ENCODE results near the gene GEMIN8.

GEMIN8 gene, protein sequence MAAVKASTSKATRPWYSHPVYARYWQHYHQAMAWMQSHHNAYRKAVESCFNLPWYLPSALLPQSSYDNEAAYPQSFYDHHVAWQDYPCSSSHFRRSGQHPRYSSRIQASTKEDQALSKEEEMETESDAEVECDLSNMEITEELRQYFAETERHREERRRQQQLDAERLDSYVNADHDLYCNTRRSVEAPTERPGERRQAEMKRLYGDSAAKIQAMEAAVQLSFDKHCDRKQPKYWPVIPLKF

DNA sequence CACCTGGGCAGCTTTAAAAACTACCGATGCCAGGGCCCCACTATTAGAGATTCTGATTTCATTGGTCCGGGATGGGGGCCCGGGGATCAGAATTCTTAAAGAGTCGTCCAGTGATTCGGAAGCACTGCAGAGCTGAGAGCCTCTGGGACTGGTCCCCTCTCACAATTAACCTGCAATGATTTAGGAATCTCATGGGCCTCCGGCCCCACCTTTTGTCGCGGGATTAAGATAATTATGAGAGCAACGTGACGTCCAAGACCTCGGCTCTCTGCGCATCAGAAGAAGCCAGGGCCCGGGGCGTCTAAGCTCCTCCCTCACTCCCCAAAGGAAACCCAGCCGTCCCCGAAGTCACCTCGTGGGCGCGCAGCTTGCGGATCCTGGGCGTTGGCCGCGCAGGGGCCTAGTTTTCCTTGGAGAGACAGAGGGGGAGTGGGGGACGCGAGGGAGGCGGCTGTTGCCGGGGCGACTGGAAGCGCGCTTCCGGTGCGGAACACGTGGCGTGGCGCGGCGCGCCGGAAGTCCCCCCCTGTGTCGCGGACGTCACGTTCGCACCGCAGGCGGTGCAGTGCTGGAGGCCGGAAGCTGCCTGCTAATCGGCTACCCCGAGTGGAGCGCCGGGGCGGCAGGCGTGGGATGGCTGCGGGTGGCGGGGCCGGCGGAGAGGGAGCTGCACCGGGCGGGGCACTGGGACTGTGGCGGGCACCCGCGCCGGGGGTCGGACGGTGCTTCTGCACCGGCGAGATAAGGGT, at the start of gene GEMIN8:
Gene GEMIN8 (minus strand): TSS at position 468 of the 749 bp plus-strand sequence. CDS start 8,414 bp downstream, outside the sequence.
- peak; percentile 40 for DNase-seq (ENCODE audit: low read depth)

DNA sequence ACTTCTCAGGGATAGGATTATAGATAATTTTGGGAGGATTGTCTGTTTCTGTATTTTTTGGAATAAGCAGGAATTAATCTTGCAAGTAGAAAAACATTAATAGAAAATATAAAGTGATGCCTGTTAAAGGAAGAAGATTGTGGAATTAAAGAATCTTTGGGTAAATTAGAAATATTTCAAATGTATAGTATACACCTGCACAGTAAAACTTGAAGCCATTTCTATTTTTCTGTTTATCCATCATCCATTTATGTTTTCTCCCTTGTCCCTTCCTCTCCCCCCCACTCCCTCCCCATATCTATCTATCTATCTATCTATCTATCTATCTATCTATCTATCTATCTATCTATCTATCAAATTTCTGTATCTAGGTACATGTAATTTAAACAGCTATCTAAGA, 46.9 kb upstream of the GEMIN8 start:
- no peak for DNase-seq (ENCODE audit: low read depth)

DNA sequence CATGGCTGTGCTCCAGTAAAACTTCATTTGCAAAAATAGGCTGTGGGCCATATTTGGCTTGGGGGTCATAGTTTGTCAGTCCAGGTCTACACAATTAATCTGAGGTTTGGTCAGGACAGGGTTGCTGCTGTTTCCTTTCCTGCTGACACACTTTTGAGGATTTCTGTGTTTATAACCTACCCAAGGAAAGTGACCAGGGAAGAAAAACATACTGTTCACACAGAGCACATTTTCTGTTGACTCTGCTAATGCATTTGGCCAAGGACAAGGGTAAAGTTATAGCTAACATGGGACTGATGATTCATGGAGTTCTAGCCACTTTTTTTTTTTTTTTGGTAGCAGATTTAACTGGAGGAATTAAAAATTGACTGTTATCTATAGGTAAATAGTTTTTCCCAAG, 43.9 kb upstream of the GEMIN8 start:
- DNase-seq (ENCODE audit: low read depth): no peak

DNA sequence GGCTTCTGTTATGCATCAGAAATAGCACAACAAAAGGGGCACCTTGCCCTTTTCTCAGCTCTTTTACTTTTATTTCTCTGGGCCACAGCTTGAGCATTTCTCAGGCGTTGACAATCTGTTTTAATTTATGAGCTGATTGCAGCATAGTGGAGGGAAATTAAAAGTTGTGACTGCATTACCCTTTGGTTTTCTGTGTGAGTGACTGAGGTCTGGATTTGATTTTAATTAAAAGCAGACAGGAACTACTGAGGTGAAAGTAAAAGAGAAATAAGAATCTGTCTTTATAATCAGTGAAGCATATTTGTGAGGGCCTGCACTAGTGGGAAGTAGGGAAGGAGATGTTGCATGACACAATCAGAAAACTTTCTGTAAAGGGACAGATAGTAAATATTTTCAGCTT, 43.4 kb upstream of the GEMIN8 start:
- DNase-seq (ENCODE audit: low read depth): no peak

DNA sequence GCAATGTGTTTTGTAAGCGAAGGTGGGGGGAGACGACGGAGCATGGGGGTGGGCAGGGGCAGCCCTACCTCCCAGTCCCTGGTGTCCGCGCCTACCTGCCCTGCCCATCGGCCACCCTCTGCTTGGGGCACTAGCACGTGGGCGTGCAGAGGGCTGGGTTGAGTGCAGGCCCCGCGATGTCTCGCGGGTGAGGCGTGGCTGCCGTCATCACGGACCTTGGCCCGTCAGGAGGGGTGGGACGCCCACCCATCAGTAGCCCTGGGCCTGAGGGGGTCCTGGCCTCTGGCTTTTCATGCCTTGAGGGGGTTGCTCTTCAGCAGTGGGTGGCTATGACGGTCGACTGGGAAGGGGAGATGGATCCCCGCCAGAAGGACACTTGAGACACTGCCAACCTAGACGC, 36.1 kb upstream of the GEMIN8 start:
- DNase-seq (ENCODE audit: low read depth): no peak

DNA sequence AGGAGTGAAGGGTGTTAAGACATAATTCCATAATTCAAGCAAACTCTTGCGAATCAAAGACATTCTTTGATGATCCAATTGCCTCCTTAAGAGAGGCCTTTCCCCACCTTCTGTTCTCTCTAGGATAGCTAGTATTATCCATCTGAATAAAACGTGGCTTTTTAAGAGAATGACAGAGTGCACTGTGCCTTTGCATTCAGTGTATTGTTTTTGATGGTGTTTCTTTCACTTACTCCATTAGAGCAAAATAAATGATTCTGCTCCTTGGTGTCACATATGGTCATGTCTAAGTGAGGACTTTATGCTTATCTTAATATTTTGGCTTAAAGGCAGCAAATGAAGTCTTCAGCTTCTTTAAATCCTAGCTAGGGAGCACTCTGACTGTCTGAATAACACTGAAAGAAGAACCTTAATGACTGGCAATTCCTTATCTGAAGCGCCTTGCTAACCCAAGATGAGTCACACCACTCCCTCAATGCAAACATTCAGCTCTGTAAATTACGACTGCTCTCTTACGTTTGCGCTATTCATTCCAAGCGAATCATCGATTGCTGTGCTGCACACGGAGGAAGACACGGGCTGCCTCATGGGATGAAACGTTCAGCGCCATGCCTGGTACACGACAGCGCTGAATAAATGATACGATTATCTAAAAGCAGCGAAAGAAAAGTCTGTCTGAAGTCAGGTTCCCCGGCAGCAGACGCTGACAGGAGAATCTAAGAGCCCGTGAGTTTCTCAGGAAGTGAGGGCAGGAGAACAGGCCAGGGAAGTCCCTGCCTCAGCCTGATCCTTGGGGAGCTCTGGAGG, 35.1 kb upstream of the GEMIN8 start:
- no peak for DNase-seq (ENCODE audit: low read depth)

DNA sequence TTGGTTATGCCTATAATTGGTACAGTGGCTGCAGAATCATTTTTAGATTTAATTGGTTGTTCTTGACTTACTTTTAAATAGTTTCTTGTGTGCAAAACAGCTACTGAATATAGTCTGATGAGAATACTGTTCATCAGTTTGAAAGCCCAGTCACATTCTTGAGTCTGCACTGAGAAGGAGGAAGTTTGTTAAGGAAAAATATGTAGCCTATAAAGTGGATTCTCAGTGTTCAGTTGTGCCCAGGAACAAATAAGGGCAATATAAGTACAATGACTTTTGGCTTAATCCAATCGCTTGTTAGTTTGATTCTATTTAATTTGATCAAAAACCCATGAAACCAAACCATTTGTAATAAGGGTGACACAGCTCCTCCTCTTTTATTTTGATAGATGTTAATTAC, 32.8 kb upstream of the GEMIN8 start:
- DNase-seq (ENCODE audit: low read depth): no peak

DNA sequence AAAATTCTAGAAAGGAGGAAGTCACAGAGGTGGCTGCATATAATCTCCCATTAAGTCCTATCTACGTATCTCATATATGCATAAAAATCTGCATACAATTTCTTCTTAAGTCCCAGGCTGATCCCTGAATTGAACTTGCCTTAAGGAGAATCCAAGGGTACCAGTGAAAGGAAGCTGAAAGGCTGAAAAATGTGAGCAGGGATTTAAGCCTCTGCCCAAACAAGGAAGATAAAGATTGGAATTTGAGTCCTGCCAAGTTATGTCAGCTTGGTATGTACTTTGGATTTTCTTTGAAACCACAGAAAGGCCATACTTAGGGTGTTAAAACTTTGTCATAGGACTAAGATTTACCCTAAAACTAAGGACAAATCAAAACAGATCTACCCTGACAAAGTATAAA, 26.5 kb upstream of the GEMIN8 start:
- no peak for DNase-seq (ENCODE audit: low read depth)

DNA sequence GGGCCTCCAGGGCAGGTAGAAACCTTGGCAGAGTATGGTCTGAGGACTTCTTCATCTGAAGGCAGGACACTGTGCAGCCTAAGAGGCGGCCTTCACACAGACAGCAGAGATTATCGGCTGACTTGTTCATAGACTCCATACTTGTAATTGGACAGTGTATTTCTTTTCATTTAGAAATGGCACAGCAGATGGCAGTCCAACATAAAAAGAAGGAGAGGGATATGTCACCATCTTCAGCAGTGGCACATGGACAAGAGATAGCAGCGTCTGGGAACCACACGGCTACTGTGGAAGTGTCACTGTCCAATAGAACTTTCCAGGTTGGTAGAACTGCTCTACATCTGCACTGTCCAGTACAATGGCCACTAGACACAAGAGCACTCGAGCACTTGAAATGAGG, 21.7 kb upstream of the GEMIN8 start:
- no peak for DNase-seq (ENCODE audit: low read depth)

DNA sequence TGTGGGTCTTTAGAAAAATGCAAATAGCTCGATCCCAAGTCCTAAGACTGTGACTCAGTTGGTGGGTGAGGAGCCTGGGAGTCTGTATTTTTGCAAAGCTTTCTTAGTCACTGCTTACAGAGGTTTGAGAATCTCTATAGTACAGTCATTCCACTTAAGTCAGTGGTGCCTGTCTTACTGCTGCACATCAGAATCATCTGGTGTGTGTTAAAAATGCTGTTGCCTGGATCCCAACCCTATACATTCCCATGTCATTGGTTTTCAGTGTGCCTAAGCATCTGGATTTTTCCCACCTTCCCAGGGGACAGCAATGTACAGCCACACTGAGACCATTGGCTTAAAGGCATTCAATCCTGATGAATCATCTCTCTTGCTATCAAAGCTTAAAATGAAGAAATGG, 21.0 kb upstream of the GEMIN8 start:
- DNase-seq (ENCODE audit: low read depth): no peak

DNA sequence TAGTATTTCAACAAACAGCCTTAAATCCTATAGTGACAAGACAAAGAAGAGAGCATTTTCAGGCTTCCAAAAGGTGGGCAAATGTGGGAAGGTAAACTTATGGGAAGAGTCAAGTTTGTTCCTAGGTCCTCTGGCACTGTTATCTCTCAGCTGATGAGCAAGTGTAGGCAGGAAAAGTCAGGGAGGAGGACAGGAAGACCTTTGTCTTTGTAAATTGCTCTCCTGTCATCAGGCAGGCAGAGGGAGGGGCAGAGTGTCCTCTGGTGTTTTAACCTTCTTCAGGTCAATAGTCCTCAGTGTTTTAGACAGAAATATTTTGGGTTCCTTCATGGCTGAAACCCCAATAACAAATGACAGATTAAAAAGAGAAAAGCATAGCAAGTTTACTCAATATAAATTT, 13.5 kb upstream of the GEMIN8 start:
- no peak for DNase-seq (ENCODE audit: low read depth)

DNA sequence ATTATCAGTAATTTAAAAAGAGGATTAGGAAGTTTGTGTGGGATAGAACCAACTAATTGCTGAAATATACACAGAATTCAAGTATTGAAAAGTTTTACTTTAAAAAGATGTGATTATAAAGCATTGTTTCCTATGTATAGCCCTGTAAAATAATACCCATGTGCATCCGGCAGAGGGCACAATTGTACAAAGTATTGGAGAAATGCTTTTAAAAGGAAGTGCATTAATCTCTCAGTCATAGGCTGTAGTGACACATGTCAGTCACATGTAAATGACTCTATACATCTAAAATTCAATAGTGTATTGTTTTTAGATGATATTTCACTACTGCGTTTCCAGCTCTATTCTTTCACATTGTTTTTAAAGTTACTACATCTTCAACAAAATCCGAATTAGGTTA, 9.7 kb upstream of the GEMIN8 start:
- DNase-seq (ENCODE audit: low read depth): no peak

DNA sequence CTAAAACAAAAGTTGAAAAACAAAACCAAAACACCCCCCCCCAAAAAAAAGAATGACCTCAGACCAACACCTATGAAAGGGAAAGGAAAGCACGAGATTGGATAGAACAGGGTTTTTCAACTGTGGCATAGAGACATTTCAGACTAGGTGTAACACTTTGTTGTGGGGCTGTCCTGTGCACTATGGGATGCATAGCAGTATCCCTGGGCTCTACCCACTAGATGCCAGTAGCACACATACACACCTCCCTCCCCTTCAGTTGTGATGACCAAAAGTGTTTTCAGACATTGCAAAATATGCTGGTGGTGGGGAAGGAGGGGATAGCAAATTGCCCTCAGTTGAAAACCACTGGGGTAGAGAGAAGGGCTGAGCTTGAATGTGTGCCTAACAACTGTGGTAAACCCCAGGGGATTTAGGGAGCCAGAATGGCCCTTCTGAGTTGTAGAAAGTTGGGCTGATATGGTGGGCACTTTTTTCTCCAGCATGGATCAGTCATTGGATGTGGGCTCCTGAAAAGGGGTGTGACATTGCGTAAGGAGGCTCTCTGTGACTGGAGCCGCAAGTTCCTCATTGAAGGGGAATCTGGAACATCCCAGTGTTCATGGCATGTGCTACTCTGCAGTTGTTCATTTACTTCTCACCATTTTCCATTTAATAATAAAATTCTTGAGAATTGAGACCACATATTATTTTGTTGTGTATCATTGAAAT, 8.8 kb upstream of the GEMIN8 start:
- DNase-seq (ENCODE audit: low read depth): no peak

DNA sequence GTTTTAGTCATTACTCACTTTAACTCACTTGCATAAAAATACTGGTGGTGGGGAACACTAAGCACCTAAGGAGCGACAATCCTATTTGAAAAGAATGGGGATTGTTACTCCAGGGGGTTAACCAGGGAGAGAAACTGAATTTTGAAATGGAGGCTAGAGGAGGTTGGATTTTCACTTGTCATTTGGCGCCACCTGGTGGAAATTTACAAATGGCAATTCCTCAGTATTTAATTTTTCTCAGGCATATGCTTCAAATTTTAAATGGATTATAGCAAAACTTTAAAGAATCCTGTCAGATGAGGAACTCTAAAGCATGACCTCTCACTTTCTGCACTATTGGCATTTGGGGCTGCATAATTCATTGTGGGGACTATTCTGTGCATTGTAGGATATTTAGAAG, 2.7 kb upstream of the GEMIN8 start:
- no peak for DNase-seq (ENCODE audit: low read depth)

DNA sequence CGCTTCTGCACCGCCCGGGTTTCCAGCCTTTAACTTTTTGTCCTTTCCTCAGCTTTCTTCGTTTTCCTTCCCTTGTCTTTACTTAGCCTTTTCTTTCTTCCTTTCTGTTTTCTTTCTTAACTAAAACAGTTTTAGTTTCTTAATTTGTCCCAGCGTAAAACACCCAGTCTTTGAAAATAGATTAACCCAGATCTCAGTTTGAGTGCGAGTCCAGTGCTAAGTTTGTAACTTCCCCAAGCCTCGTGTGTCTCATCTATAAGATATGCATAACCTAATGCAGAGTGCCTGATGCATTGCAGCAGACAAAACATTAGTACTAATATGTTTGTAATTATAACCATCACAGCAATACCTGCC, 460 bp upstream of the GEMIN8 start:
- DNase-seq (ENCODE audit: low read depth): no peak

DNA sequence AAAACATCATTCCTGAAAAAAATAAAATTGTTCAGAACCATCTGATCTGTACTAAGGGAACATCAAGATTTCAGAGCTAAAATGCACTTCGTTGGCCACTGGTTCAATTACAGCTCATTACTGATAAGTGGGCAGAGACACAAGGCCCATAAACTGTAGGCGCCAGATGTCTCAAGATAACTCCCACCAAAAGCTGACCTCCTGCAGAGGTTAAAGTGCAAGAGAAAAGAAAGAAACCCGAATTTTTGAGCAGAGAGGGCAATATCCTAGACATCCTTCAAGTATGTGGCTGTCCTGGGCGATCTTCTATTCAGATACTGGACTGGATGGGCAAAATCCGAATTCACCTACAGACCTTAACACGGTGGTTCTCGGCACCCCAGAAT, 660 bp downstream of the GEMIN8 start:
- no peak for DNase-seq (ENCODE audit: low read depth)

DNA sequence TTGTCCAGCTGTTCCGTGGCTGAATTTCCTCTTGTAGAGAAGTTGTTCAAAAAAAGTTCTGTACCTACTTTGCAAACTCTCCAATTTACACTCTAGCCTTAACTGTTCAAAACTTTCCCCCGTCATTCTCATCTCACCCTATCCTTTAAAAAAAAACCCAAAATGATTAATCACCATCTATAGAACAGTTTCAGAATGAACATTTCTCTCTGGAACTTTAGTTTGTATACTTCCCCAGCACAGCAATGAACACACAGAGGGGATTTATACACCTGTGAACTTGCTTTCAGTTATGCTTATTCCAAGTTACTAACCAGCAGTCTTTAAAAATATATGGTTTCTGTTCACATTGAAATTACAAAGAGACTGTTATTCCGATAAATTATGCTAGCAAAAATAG, 1.2 kb downstream of the GEMIN8 start:
- no peak for DNase-seq (ENCODE audit: low read depth)

DNA sequence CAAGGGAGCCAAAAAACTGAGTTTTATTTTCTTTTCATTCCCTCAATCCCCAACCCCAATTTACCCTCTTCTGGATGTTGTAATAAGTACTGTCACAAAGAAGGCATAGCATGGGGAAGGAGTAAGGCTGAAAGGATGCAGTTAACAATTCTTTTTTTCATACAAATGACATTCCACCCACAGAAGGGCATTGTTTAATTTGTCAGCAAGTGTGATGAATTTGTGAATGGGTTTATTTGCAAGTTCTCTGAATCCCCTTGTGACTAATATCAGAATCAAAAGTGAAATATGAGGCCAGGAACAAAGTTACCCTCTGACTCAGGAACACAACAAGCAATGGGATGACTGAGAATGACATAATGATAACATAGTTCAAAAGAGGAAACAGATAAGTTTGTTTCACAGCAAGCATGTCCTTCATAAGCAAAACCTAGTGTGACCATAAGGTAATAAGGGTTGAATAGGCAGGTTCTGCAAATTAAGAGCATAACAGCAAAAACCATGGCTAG, 2.1 kb downstream of the GEMIN8 start:
- DNase-seq (ENCODE audit: low read depth): no peak

DNA sequence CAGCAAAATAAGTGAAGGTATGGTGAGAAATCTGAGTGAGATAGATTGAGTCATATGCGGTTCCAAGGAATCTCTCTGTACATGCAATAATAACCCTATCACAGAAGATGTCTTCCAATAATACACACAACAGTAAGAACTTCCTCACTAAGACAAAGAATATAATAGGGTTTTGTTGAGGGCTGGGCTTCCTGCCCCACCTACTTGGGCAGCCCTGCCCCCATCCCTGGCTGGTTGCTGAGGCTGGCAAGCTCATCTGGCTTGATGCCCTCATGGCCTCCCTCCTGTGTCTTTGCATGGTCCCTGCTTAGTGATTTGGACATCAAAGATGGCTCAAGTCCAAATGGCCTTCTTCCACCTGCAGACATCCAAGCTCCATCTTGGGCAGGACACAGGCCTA, 2.7 kb downstream of the GEMIN8 start:
- DNase-seq (ENCODE audit: low read depth): no peak

DNA sequence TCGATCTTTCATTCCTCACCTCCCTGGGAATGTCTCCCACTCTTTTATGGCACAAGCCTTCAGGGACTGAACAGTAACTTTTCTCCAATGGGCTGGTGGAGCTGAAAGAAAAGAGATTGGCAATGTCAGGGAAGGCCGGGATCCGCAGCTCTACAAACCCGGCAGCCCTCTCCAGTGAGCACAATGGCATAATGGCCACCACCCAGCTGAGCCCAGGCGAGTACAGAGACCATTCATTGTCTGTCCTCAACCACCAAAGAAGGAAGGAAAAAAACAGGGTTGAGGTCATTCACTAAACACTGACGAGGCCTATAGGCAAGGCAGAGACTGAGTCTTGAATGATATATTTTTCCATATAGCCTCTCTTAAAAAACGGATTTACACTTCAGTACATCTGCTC, 3.6 kb downstream of the GEMIN8 start:
- no peak for DNase-seq (ENCODE audit: low read depth)

DNA sequence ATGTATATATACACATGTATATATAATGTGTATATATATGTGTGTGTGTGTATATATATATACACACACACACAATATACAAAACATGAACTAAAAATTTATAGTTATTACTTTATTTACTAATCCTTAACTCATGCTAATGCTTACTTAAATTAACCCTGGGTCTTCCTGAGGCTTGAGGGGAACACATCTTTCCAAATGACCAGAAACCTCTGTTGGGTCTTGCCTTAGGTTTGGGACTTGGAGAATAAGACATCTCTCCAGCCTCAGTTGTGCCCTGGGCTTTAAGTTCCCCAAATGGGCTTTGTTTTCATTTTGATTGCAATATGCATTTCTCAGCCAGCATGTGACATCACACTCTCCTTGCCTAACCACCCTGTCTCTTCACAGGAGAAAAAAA, 7.7 kb downstream of the GEMIN8 start:
- DNase-seq (ENCODE audit: low read depth): no peak

DNA sequence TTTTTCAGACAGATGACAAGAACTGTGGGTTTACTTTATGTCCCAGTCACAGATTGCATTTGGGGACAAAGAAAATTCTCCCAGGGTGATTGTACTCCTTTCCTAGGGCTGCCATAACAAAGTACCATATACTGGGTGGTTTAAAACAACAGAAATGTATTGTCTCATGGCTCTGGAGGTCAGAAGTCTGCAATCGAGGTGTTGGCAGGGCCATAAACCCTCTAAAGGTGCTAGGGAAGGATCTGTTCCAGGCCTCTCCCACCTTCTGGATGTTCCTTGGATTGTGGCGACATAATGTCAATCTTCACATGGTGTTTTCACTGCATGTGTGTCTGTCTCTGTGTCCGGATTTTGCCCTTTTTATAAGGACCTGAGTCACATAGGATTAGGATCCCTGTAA, 12.3 kb downstream of the GEMIN8 start:
- no peak for DNase-seq (ENCODE audit: low read depth)

Measured in HS-27A (cell line).